ENCODE measurements around the gene ZNF441. TPM values are rescaled to one million over a fixed set of nuclear protein-coding genes. Genes with fewer than 3 reads are reported as not detected.
A peak's percentile ranks its signal among the peaks of the same experiment; 100 is the strongest.

The ZNF441 gene
- total and polyA plus RNA-seq, 2 of the 13 experiments (the other 11 are each of a cell fraction or from before 2014, with no cell fraction given): 2.8 to 10.0 TPM

DNA sequence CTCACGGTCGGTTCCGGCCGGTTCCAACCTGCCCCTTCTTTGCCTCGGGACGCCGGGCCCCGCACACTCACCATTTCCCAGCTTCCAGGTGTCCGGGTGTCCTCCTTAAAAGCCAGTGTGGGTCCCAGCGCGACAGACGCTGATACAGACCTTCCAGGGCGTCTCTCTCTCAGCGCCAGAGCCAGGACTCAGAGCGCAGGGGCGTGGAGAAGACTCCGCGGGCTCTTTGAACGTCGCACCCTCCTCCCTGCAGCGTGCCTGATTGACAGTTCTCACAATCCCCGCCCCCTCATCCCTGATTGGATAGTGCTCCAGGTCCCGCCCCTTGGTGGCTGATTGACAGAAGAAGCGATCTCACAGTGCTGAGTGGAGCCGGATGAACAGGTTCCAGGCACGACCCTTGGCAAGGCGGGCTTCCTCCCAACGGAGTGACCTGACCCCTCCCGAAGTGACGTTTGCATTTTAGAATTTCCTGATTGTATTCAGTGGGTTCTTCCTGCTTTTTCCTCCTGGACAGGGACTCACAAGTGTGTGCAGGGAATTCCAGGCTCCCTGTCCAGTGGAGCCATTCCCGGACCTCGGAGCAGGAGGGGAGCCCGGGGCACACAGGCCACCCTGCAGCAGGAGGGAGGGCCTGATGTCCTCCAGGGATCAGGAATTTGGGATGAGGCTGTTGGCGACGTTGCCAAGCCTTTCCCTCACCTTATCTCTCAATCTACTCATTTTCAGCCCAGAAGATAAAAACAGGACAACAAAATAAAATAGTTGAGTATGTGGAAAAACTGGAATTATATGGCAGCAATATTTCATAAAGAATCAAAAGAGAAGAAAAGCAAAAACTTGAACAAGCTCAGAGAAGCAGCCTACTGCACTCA is 27.8 kb upstream of the ZNF441 start, which contains the start of gene ZNF823 (continued):
- peak in 1 of 2 experiments; percentile 67; a peak in 1 of 4 replicates for TF ChIP-seq REST (IDR thresholded peaks at IDR 0.05; ENCODE audit: borderline replicate concordance in 1 of 2, low read depth in 1 of 2, low read length in 2 of 2)
- TF ChIP-seq EED (CRISPR knock-in tag; IDR thresholded peaks at IDR 0.05): peak; percentile 44; the same call in 1 of the 2 replicates
- TF ChIP-seq NONO (IDR thresholded peaks at IDR 0.05): no peak
- TF ChIP-seq NONO (CRISPR knock-in tag; conservative IDR thresholded peaks at IDR 0.05): no peak; the same call in 1 of the 2 replicates
- no peak for TF ChIP-seq ZNF776 (CRISPR knock-in tag; IDR thresholded peaks at IDR 0.05)
- TF ChIP-seq TAF1 (CRISPR knock-in tag; IDR thresholded peaks at IDR 0.05): peak; percentile 69
- no peak for TF ChIP-seq FIP1L1 (IDR thresholded peaks at IDR 0.05; ENCODE audit: borderline replicate concordance, insufficient read depth, low read depth, low read length)
- peak; percentile 46; the same call in 1 of the 2 replicates for TF ChIP-seq TFE3 (CRISPR knock-in tag; IDR thresholded peaks at IDR 0.05)
- TF ChIP-seq TBX2 (CRISPR knock-in tag; IDR thresholded peaks at IDR 0.05; ENCODE audit: borderline replicate concordance): peak; percentile 81
- TF ChIP-seq DR1 (CRISPR knock-in tag; IDR thresholded peaks at IDR 0.05): peak; percentile 45; the same call in 1 of the 2 replicates
- peak; percentile 87 for TF ChIP-seq ZNF563 (CRISPR knock-in tag; IDR thresholded peaks at IDR 0.05)
- peak; percentile 27 for TF ChIP-seq ATF3 (CRISPR knock-in tag; IDR thresholded peaks at IDR 0.05)
- no peak for TF ChIP-seq MAFK (conservative IDR thresholded peaks at IDR 0.05 in 1 of 2, IDR thresholded peaks at IDR 0.05 in 1 of 2; ENCODE audit: low read length in 2 of 2)
- TF ChIP-seq ERF (CRISPR knock-in tag; IDR thresholded peaks at IDR 0.05): 0 out of 2 replicates have a peak, but pooled peaks have one; percentile 21
- peak; percentile 67 for TF ChIP-seq MAZ (IDR thresholded peaks at IDR 0.05; ENCODE audit: borderline replicate concordance, low read depth, low read length)
- peak; percentile 74; the same call in 1 of the 2 replicates for TF ChIP-seq MAZ (CRISPR knock-in tag; IDR thresholded peaks at IDR 0.05; ENCODE audit: low read depth)
- TF ChIP-seq ZKSCAN8 (CRISPR knock-in tag; IDR thresholded peaks at IDR 0.05; ENCODE audit: borderline replicate concordance): peak; percentile 72; the same call in 1 of the 2 replicates
- TF ChIP-seq YEATS2 (CRISPR knock-in tag; IDR thresholded peaks at IDR 0.05; ENCODE audit: borderline replicate concordance): peak; percentile 68; the same call in 1 of the 2 replicates
- no peak for TF ChIP-seq ETV6 (CRISPR knock-in tag; conservative IDR thresholded peaks at IDR 0.05)
- peak; percentile 71 for TF ChIP-seq PATZ1 (CRISPR knock-in tag; IDR thresholded peaks at IDR 0.05)
- no peak for TF ChIP-seq DNMT1 (CRISPR knock-in tag; IDR thresholded peaks at IDR 0.05)

All from HepG2 (cell line).